Left ventricle myocardium inferior (tissue), 1 donor: ENCODE data around the gene SIGLEC6. TPM values are rescaled to one million over a fixed set of nuclear protein-coding genes. Genes with fewer than 3 reads are reported as not detected.

Experiments used
- DNase-seq: peaks from one replicate; pipeline ENCODE4 v3.0.0-alpha.2; 2020
- H3K27ac ChIP-seq: fragments of 200-600 bp; replicated peaks from 2 replicates; pipeline ENCODE4 v1.8.0; 2021
- H3K27me3 ChIP-seq: fragments of 200-600 bp; 2 replicates; pipeline ENCODE4 v1.8.0; 2021; ENCODE audit warnings: low read depth
- H3K36me3 ChIP-seq: fragments of 200-600 bp; 2 replicates; pipeline ENCODE4 v1.8.0; 2021
- H3K4me1 ChIP-seq: fragments of 200-600 bp; 2 replicates; pipeline ENCODE4 v1.8.0; 2021
- H3K4me3 ChIP-seq: fragments of 200-600 bp; 2 replicates; pipeline ENCODE4 v1.8.0; 2021; ENCODE audit warnings: mild to moderate bottlenecking, moderate library complexity
- H3K9me3 ChIP-seq: fragments of 200-600 bp; replicated peaks from 2 replicates; pipeline ENCODE4 v1.8.0; 2021
- intact Hi-C: fragments of 100-400 bp; cut with micrococcal nuclease; formaldehyde crosslinking; loops from one replicate; pipeline ENCODE4 v1.11.0; 2022
- long read RNA-seq: library from polyadenylated mRNA; unstranded; transcript quantifications from one replicate; pipeline ENCODE4 v2.0.0, GENCODE V29; 2021
- total RNA-seq: library from RNA; stranded (reverse); fragmentation: NEBNext Ultra II Directional; extraction: Animal tissue kit (Norgen Biotek cat#: 25700); gene quantifications from one replicate; pipeline ENCODE4 v1.2.1, GENCODE V29; 2021
- TF ChIP-seq, protein P1 (sequence below): fragments of 200-600 bp; IDR thresholded peaks from 2 replicates; pipeline ENCODE4 v1.8.0; 2021; ENCODE audit warnings: antibody characterized with exemption, mild to moderate bottlenecking, borderline replicate concordance
- donor health status: DM: no; HTN: yes; CAD: no; lungs with severe emphysema.

SIGLEC6 gene
- 0.33 TPM for total RNA-seq
- long read RNA-seq, partial matches to known transcripts: 1 of 1 reads
- long read RNA-seq, other reads (novel, unspliced or antisense): 0 of 1 reads

DNA sequence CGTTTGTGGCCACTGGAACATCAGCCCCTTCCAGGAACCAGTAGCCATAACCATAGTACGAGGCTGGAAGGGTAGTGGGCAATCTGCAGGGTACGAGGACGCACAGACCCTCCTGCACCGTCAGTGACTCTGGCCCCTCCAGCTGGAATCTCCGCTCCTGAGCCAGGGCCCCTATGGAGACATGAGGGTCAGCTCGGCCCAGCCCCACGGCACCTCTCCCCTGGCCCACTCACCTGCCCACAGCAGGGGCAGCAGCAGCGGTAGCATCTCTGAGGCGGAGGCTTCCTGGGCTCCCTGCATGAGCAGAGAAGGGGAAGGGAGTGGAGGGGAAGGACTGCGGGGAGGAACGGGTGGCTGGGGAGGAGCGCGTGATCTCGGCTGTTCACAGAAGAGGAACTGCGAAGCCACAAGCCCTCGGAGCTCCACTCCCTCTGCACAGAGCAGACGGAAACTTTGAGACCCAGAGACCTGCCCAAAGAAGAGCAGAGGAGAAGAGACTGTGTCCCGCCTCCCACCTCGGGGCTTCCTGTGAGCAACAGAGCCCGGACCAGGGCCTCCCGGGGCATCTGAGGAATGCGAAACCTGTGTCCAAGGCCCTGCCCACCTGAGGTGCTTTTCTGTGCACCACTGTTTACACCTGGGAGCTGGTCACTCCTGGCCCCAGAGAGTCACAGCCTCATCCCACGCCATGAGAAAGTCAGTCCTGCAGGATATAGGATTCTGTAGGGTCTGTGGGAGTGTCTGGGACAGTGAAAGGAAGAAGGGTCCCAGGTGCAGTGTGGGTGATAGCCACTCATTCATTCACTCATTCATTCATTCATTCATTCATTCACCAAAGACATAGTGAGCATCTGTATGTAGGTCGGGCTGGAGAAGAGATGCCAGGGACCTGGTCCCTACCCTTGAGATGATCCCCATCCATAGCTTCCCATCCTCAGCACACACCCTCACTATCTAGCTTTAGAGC, at the start of gene SIGLEC6:
Gene SIGLEC6 (minus strand): TSS at position 322 of the 967 bp plus-strand sequence. CDS start 22 bp downstream, at position 300.
- Histone ChIP-seq H3K4me1 (no peaks in the 10 kb centered on the region), H3K4me3 (no peak within 1 kb of the TSS), H3K27me3 (peaks cover 81% of the 10 kb centered on the region), H3K27ac (no peak within 1 kb of the TSS), H3K36me3 (no peaks in the 10 kb centered on the region), H3K9me3 (peaks cover 12% of the 10 kb centered on the region)
- TF ChIP-seq, protein P1, sequence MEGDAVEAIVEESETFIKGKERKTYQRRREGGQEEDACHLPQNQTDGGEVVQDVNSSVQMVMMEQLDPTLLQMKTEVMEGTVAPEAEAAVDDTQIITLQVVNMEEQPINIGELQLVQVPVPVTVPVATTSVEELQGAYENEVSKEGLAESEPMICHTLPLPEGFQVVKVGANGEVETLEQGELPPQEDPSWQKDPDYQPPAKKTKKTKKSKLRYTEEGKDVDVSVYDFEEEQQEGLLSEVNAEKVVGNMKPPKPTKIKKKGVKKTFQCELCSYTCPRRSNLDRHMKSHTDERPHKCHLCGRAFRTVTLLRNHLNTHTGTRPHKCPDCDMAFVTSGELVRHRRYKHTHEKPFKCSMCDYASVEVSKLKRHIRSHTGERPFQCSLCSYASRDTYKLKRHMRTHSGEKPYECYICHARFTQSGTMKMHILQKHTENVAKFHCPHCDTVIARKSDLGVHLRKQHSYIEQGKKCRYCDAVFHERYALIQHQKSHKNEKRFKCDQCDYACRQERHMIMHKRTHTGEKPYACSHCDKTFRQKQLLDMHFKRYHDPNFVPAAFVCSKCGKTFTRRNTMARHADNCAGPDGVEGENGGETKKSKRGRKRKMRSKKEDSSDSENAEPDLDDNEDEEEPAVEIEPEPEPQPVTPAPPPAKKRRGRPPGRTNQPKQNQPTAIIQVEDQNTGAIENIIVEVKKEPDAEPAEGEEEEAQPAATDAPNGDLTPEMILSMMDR: no peak
- DNase-seq: peak; percentile 47
- intact Hi-C loops: no loop called here

DNA sequence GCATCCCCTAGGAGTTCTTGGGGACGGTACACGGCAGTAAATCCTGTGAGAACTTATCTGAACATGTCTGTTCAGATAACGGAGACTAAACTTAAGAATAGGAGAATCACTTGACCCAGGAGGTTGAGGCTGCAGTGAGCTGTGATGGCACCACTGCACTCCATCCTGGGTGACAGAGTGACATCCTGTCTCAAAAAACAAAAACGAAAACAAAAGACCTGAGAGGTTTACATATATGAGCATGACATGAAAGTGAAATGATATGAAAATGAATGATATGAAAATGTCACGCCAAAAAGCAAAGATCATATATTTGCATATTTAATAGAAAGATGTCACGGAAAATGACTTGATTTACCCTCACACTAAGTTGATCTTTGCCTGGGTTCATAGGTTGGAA, 45.4 kb upstream of the SIGLEC6 start:
- H3K27me3 ChIP-seq: no peaks in the 10 kb centered on the region
- intact Hi-C loops: no loop called here
- no peak for DNase-seq
- peaks cover 18% of the 10 kb centered on the region for H3K4me1 ChIP-seq
- no peaks in the 10 kb centered on the region for H3K9me3 ChIP-seq
- no peak overlapping the region for H3K27ac ChIP-seq
- H3K4me3 ChIP-seq: no peak overlapping the region
- H3K36me3 ChIP-seq: peaks cover 64% of the 10 kb centered on the region
- TF ChIP-seq, protein P1: no peak

DNA sequence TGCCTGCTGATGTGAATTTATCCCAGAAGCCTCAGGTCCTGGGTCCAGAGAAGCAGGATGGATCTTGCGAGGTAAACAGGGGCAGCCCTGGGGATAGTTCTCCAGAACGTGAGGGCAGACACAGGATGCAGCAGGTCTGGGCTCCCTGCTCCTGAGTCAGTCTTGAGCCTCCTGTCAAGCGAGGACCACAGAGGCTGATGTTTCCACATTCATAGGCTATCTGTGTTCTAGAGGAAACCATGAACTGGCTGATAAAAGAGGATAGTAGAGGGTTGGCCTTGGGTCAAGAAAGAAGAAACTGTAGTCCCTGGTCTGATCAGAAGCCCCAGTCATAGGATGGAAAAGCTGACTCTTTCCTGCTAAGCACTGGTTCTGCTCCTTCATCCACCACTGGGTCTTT, 41.9 kb upstream of the SIGLEC6 start:
- TF ChIP-seq, protein P1: no peak
- no peak for DNase-seq
- H3K9me3 ChIP-seq: no peaks in the 10 kb centered on the region
- no peak overlapping the region for H3K4me3 ChIP-seq
- intact Hi-C loops: no loop called here
- H3K27me3 ChIP-seq: peaks cover 5% of the 10 kb centered on the region
- H3K36me3 ChIP-seq: peaks cover 35% of the 10 kb centered on the region
- no peak overlapping the region for H3K27ac ChIP-seq
- H3K4me1 ChIP-seq: peaks cover 24% of the 10 kb centered on the region

DNA sequence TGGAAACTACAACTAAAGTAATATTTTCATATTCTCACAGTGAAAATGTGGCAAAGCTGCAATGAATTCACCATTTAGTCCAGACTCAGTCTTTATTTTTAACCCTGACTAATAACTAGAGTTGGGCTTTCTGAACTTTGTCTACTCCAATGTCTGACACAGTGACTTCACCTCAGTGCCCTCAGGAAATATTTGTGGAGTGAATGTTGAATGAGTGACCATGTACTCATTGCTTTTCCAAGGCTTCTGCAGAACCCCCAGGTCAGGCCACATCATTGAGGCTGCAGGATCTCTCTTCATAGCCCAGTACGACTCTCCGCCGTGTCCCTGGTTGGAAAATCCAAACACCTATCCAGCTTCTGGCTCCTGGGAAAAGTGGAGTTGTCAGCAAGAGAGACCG, 41.4 kb upstream of the SIGLEC6 start:
- no peak overlapping the region for H3K4me3 ChIP-seq

DNA sequence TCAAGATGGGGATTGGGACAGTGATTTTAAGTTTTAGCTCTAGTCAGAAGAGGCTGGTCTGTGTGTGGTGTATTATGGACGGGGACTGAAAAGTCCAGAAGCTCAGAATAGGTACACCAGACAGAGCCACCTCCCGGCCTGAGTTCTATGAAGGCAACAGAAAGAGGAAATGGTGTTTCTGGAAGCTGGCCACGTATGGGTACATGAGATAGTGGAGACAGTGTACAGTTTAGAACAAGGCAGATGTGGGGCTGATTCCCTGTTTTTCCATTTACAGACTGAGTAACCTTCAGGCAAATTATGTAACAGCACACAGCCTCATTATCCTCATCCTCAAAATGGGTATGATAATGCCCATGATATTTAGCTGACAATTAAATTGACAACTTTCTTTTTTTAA, 40.9 kb upstream of the SIGLEC6 start:
- H3K27me3 ChIP-seq: peaks cover 11% of the 10 kb centered on the region
- H3K4me3 ChIP-seq: peak overlapping the region; percentile 74
- no peak overlapping the region for H3K27ac ChIP-seq
- peaks cover 29% of the 10 kb centered on the region for H3K36me3 ChIP-seq
- no peaks in the 10 kb centered on the region for H3K9me3 ChIP-seq
- intact Hi-C loops: no loop called here
- no peak for DNase-seq
- TF ChIP-seq, protein P1: no peak
- peaks cover 24% of the 10 kb centered on the region for H3K4me1 ChIP-seq

More for the DNA sequence above, 41.4 kb upstream of the SIGLEC6 start:
- Histone ChIP-seq H3K9me3 (no peaks in the 10 kb centered on the region), H3K36me3 (peaks cover 31% of the 10 kb centered on the region), H3K27me3 (peaks cover 7% of the 10 kb centered on the region), H3K4me1 (peaks cover 24% of the 10 kb centered on the region), H3K27ac (no peak overlapping the region)
- no peak for DNase-seq
- TF ChIP-seq, protein P1: no peak
- intact Hi-C loops: no loop called here
